Thyroid gland (tissue), 4 donors: ENCODE data around the gene TMIGD2. TPM values are rescaled to one million over a fixed set of nuclear protein-coding genes. Genes with fewer than 3 reads are reported as not detected.
"Not testable (repeated sequence)": the region's sequence is repeated elsewhere in the genome, so short reads cannot be mapped to it uniquely, and the experiment has no call there.

Experiments
- DNase-seq, 2 donors: peaks; one replicate each; pipeline ENCODE4 v3.0.0-alpha.2; 2019
- H3K27ac ChIP-seq, 3 donors: fragments of 200-600 bp; sonication (generic); 1 replicate in 2 of 3; 2 replicates in 1 of 3; pipeline ENCODE4 v1.5.1; 2016 to 2019; ENCODE audit warnings: mild to moderate bottlenecking in 1 of 3, moderate library complexity in 1 of 3
- H3K27me3 ChIP-seq: fragments of 200-600 bp; sonication (generic); one replicate; pipeline ENCODE4 v1.5.1; 2019
- H3K36me3 ChIP-seq, 2 donors: fragments of 200-600 bp; sonication (generic); one replicate each; pipeline ENCODE4 v1.5.1; 2016 to 2019
- H3K4me1 ChIP-seq, 2 donors: fragments of 200-600 bp; sonication (generic); one replicate each; pipeline ENCODE4 v1.5.1; 2017 to 2019
- H3K4me3 ChIP-seq, 3 donors: fragments of 200-600 bp; sonication (generic); replicated peaks in 1 of 3; 1 replicate in 2 of 3; 2 replicates in 1 of 3; pipeline ENCODE4 v1.5.1; 2016; ENCODE audit warnings: mild to moderate bottlenecking in 1 of 3
- H3K9me3 ChIP-seq: fragments of 200-600 bp; sonication (generic); one replicate; pipeline ENCODE4 v1.5.1; 2017
- POLR2A ChIP-seq, 2 donors: fragments of 450-650 bp; IDR thresholded peaks; one replicate each; pipeline ENCODE4 v1.6.1; 2017; ENCODE audit warnings: antibody characterized with exemption in 2 of 2, mild to moderate bottlenecking in 2 of 2, moderate library complexity in 1 of 2
- WGBS, 2 donors: methylation state at CpG; one replicate each; pipeline ENCODE4 v1.1.5; 2017; 5-methylcytosine and 5-hydroxymethylcytosine counted together
- intact Hi-C: fragments of 100-400 bp; cut with DNase I; formaldehyde crosslinking; loops from one replicate; pipeline ENCODE4 v1.15.1; 2023
- total RNA-seq, 4 donors: library from RNA; depleted of rRNA; stranded (reverse); fragments of >200 nt; gene quantifications; one replicate each; pipeline ENCODE4 v1.2.3, GENCODE V29; 2016
- TF ChIP-seq, protein P1 (sequence below), 6 experiments: fragments of 200-600 bp in 3 of 6; fragments of 450-650 bp in 3 of 6; sonication (generic) in 3 of 6; IDR thresholded peaks; one replicate each; pipeline ENCODE4 v1.5.1; 2016 to 2019; ENCODE audit warnings: antibody characterized with exemption in 6 of 6, mild to moderate bottlenecking in 2 of 6, inconsistent platforms in 1 of 6, moderate library complexity in 1 of 6

The TMIGD2 gene
- total RNA-seq, 4 donors from 2014 or later, result not detected

DNA sequence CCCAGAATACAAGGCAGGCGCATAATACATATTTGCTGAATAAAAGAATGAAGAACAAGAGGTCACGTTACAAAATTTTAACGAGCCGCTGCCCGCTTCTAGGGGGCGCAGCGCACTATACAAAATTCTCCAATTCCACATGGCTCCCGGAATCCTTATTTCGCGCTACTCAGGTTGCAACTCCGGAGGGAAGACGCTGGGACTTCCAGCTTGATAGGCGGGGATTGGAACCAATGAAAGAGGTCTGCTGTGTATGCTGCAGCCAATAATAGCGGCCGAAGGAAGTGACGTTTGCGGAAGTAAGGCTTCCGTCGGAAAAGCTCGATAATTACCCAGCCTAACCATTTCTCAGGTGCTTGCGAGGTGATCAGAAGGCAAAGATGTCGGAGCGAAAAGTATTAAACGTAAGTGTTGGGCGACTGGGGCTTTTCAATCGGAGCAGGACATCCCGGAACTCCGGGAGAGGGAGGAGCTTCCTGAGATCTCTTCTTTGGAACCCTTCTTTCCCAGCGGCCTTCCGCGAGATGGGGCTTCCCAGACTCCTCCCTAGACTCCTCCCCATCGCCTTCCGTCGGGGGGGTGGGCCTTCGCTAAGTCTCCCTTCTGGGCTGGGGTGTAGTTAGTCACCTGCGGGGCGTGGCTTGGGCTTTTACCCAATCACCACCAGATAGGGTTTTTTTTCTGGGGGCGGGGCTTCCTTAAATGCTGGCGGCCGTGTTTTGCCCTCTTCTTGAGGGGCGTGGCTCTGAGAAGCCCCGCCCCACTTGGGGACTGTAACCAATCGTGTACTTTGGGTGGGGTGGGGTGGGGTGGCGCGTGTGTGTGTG lies 55.2 kb downstream of the TMIGD2 start, which contains the start of gene YJU2:
TSS of gene YJU2 (plus strand) at position 314 of the 827 bp plus-strand sequence. CDS start at position 381, 67 bp downstream.
- peaks cover 5 to 12% of the 10 kb centered on the region in 2 donors for H3K4me1 ChIP-seq
- no peaks in the 10 kb centered on the region for H3K9me3 ChIP-seq
- intact Hi-C loops, result loop anchor here (10.0 kb wide), 1 partner anchor 158 kb away; the partner anchor contains the start of genes CHAF1A and SH3GL1
- DNase-seq, result peak; percentile 99
- H3K36me3 ChIP-seq, result peaks cover 18 to 29% of the 10 kb centered on the region in 2 donors
- WGBS, 2 donors, result 1% methylated on average over 34 to 35 of the region's 45 CpGs
- TF ChIP-seq, protein P1, sequence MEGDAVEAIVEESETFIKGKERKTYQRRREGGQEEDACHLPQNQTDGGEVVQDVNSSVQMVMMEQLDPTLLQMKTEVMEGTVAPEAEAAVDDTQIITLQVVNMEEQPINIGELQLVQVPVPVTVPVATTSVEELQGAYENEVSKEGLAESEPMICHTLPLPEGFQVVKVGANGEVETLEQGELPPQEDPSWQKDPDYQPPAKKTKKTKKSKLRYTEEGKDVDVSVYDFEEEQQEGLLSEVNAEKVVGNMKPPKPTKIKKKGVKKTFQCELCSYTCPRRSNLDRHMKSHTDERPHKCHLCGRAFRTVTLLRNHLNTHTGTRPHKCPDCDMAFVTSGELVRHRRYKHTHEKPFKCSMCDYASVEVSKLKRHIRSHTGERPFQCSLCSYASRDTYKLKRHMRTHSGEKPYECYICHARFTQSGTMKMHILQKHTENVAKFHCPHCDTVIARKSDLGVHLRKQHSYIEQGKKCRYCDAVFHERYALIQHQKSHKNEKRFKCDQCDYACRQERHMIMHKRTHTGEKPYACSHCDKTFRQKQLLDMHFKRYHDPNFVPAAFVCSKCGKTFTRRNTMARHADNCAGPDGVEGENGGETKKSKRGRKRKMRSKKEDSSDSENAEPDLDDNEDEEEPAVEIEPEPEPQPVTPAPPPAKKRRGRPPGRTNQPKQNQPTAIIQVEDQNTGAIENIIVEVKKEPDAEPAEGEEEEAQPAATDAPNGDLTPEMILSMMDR (IDR thresholded peaks at IDR 0.05), result peak in 4 of 6 experiments; percentile 40 to 54 (median 45)
- peak in 1 of 2 donors; percentile 40 for TF ChIP-seq POLR2A (IDR thresholded peaks at IDR 0.05)
- peak within 1 kb of the TSS in 2 of 3 donors; percentile 46 to 72 for H3K4me3 ChIP-seq
- peak within 1 kb of the TSS; percentile 87 to 98 (median 92) for H3K27ac ChIP-seq
- no peaks in the 10 kb centered on the region for H3K27me3 ChIP-seq

DNA sequence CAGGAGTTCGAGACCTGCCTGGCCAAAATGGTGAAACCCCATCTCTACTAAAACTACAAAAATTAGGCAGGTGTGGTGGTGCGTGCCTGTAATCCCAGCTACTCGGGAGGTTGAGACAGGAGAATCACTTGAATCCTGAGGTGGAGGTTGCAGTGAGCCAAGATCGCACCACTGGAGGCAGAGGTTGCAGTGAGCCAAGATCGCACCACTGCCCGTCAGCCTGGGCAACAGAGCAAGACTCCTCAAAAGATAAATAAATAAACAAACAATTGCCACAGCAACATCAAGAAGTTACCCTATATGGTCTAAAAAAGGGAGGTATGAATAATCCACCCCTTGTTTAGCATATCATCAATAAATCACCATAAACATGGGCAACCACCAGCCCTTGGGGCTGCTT lies 56.3 kb downstream of the TMIGD2 start:
- H3K9me3 ChIP-seq, H3K27ac ChIP-seq, H3K4me3 ChIP-seq, H3K27me3 ChIP-seq, DNase-seq: not testable (repeated sequence)
- intact Hi-C loops, result loop anchor here (10.0 kb wide), 1 partner anchor 159 kb away; the partner anchor contains the start of genes CHAF1A and SH3GL1
- peaks cover 14 to 19% of the 10 kb centered on the region in 2 donors for H3K36me3 ChIP-seq
- H3K4me1 ChIP-seq, result peaks cover 5 to 12% of the 10 kb centered on the region in 2 donors
- 94 to 99% methylated on average over 6 of the region's 6 CpGs for WGBS, 2 donors

Other genes with a start within 250 kb of the TMIGD2 start
- 10 to 100 TPM; 45.3 to 85.3 (median 54.9) TPM for gene ZBTB7A, start 235.5 kb downstream of the TMIGD2 start, total RNA-seq
- 10 to 100 TPM; 59.4 to 95.3 (median 81.8) TPM for gene MAP2K2, start 178.3 kb downstream of the TMIGD2 start, total RNA-seq
- not detected for gene CREB3L3, start 148.8 kb downstream of the TMIGD2 start, total RNA-seq
- gene SIRT6, start 119.8 kb downstream of the TMIGD2 start, total RNA-seq, result 10 to 100 TPM; 11.9 to 39.3 (median 20.0) TPM
- gene ANKRD24, start 119.7 kb downstream of the TMIGD2 start, total RNA-seq, result 1 to 10 TPM in 1 of 4 donors, under 1 TPM in 3; 0.54 to 1.2 (median 0.77) TPM
- 1 to 10 TPM in 3 of 4 donors, under 1 TPM in 1; 0.49 to 4.5 (median 2.0) TPM for gene EBI3, start 72.9 kb downstream of the TMIGD2 start, total RNA-seq
- gene YJU2, start 55.3 kb downstream of the TMIGD2 start, total RNA-seq, result 10 to 100 TPM; 25.9 to 34.1 (median 31.3) TPM
- not detected for gene SHD, start 23.1 kb downstream of the TMIGD2 start, total RNA-seq
- gene FSD1, start 2.2 kb upstream of the TMIGD2 start, total RNA-seq, result not detected
- gene STAP2, start 36.4 kb upstream of the TMIGD2 start, total RNA-seq, result 10 to 100 TPM; 12.1 to 50.6 (median 29.7) TPM
- 10 to 100 TPM in 2 of 4 donors, 1 to 10 TPM in 2; 5.6 to 10.5 (median 9.3) TPM for gene MPND, start 41.2 kb upstream of the TMIGD2 start, total RNA-seq
- gene SH3GL1, start 98.2 kb upstream of the TMIGD2 start, total RNA-seq, result 10 to 100 TPM; 33.1 to 42.4 (median 36.7) TPM
- gene CHAF1A, start 100.3 kb upstream of the TMIGD2 start, total RNA-seq, result 1 to 10 TPM; 4.1 to 5.1 (median 4.4) TPM
- 100 to 1,000 TPM in 2 of 4 donors, 10 to 100 TPM in 2; 90.1 to 187 (median 106) TPM for gene UBXN6, start 155.4 kb upstream of the TMIGD2 start, total RNA-seq
- gene HDGFL2, start 169.9 kb upstream of the TMIGD2 start, total RNA-seq, result 10 to 100 TPM; 26.5 to 42.3 (median 28.4) TPM
- 1 to 10 TPM; 1.3 to 6.6 (median 3.7) TPM for gene PLIN4, start 216.1 kb upstream of the TMIGD2 start, total RNA-seq
- 10 to 100 TPM in 1 of 4 donors, 1 to 10 TPM in 3; 4.1 to 12.1 (median 7.8) TPM for gene PLIN5, start 232.8 kb upstream of the TMIGD2 start, total RNA-seq
- 1 to 10 TPM in 2 of 4 donors, under 1 TPM in 1, not detected in 1; 0.56 to 2.7 (median 2.0) TPM for gene LRG1, start 237.6 kb upstream of the TMIGD2 start, total RNA-seq